Peyer's patch (tissue), 4 donors: Measurements from ENCODE around the gene C17orf78.
"Not testable (repeated sequence)": the region's sequence is repeated elsewhere in the genome, so short reads cannot be mapped to it uniquely, and the experiment has no call there.

Experiments used
- CTCF ChIP-seq, 6 experiments: fragments of 450-650 bp in 4 of 6; fragments of 200-600 bp in 2 of 6; sonication (generic) in 1 of 6; IDR thresholded peaks; one replicate each; pipeline ENCODE4 v1.5.1; 2017 to 2019; ENCODE audit warnings: antibody characterized with exemption in 6 of 6, mild to moderate bottlenecking in 3 of 6, moderate library complexity in 1 of 6
- POLR2A ChIP-seq, 2 donors: fragments of 450-650 bp; IDR thresholded peaks; one replicate each; pipeline ENCODE4 v1.5.1; 2017; ENCODE audit warnings: antibody characterized with exemption in 2 of 2, mild to moderate bottlenecking in 2 of 2, moderate library complexity in 2 of 2

- not testable (repeated sequence) for TF ChIP-seq CTCF, POLR2A (IDR thresholded peaks at IDR 0.05)
Observed at GRCh38 chr17:37408145-37408479, 32.3 kb downstream of the C17orf78 start.
